HepG2 (cell line): Measurements from ENCODE around the gene CYP2A6. TPM values are rescaled to one million over a fixed set of nuclear protein-coding genes. Genes with fewer than 3 reads are reported as not detected.
A peak's percentile ranks its signal among the peaks of the same experiment; 100 is the strongest.

ENCODE experiments used
- ATAC-seq: fragments of 200-7000 bp; cut with Tn5 transposase; 3 replicates; pipeline ENCODE4 v1.9.1; 2020; ENCODE audit warnings: mild to moderate bottlenecking, moderate library complexity
- BruUV-seq: library from RNA; stranded (reverse); fragments of 400-500 nt; replicated peaks from 2 replicates; lab custom pipeline; 2021; lab: Mats Ljungman, UMichigan
- CTCF ChIA-PET: fragments of 300-600 bp; formaldehyde crosslinking; extraction: SDS; loops from one replicate; lab custom pipeline; 2021; ENCODE audit warnings: low total read pairs, inconsistent platforms, low intra/inter-chr PET ratio; lab: Yijun Ruan, JAX
- POLR2A ChIA-PET: fragments of 350-600 bp; sonication (Branson Sonifier 250); formaldehyde crosslinking; loops from one replicate; lab custom pipeline; 2020; ENCODE audit warnings: antibody characterized with exemption, inconsistent platforms; lab: Yijun Ruan, JAX
- DNase-seq: peaks from one replicate; pipeline ENCODE4 v3.0.0-alpha.2; 2015; ENCODE audit warnings: low spot score
- FAIRE-seq: peaks from 3 replicates; lab custom pipeline; 2011; peaks lifted over from hg19 to GRCh38; lab: Jason Lieb, UNC
- H2AFZ ChIP-seq: one replicate; pipeline ENCODE4 v1.6.1; 2011; ENCODE audit warnings: low read length, inconsistent platforms
- H3K27ac ChIP-seq: fragments of 300-600 bp; 3 replicates; pipeline ENCODE4 v1.8.0; 2011; ENCODE audit warnings: mixed run types, mild to moderate bottlenecking, mixed read lengths, low read length, inconsistent platforms; ENCODE audit not compliant: insufficient read depth; ENCODE audit errors: extremely low read length
- H3K27me3 ChIP-seq, 2 experiments: fragments of 200-600 bp in 1 of 2; 2 replicates in 1 of 2; 3 replicates in 1 of 2; pipeline versions ENCODE4 v1.6.0 to v1.8.0; 2011; ENCODE audit warnings: low read length in 2 of 2, mild to moderate bottlenecking in 2 of 2, moderate library complexity in 2 of 2, inconsistent platforms in 1 of 2; ENCODE audit not compliant: insufficient read depth in 2 of 2, control insufficient read depth in 1 of 2
- H3K36me3 ChIP-seq, 2 experiments: fragments of 200-600 bp in 1 of 2; replicated peaks in 1 of 2; 2 replicates in 1 of 2; 3 replicates in 1 of 2; pipeline versions ENCODE4 v1.5.1 to v1.8.0; 2011; ENCODE audit warnings: low read length in 2 of 2, inconsistent platforms in 1 of 2; ENCODE audit not compliant: insufficient read depth in 2 of 2, control insufficient read depth in 1 of 2
- H3K4me1 ChIP-seq: 2 replicates; pipeline ENCODE4 v1.5.1; 2012; ENCODE audit warnings: low read length, inconsistent platforms; ENCODE audit not compliant: insufficient read depth
- H3K4me2 ChIP-seq: 2 replicates; pipeline ENCODE4 v1.6.0; 2011; ENCODE audit warnings: low read depth, low read length, inconsistent platforms
- H3K4me3 ChIP-seq, 3 experiments: fragments of 200-600 bp in 1 of 3; sonication (generic), shearing (Covaris generic) in 1 of 3; replicated peaks in 1 of 3; 2 replicates each; pipeline ENCODE4 v1.5.1; 2011 to 2016; ENCODE audit warnings: low read length in 3 of 3, inconsistent platforms in 2 of 3, low read depth in 2 of 3, mild to moderate bottlenecking in 2 of 3, control low read depth in 1 of 3, mixed read lengths in 1 of 3; ENCODE audit not compliant: insufficient read depth in 1 of 3
- H3K79me2 ChIP-seq: one replicate; pipeline ENCODE4 v1.6.1; 2011; ENCODE audit warnings: low read length, inconsistent platforms; ENCODE audit not compliant: insufficient read depth
- H3K9ac ChIP-seq: 2 replicates; pipeline ENCODE4 v1.6.0; 2011; ENCODE audit warnings: mild to moderate bottlenecking, low read depth, low read length, inconsistent platforms; ENCODE audit not compliant: insufficient read depth
- H3K9me3 ChIP-seq: 2 replicates; pipeline ENCODE4 v1.5.1; 2012; ENCODE audit warnings: mild to moderate bottlenecking, low read length
- H4K20me1 ChIP-seq: 2 replicates; pipeline ENCODE4 v1.6.0; 2011; ENCODE audit warnings: inconsistent platforms, mild to moderate bottlenecking, low read length, moderate library complexity; ENCODE audit not compliant: insufficient read depth
- BATF2 ChIP-seq: sonication (generic); formaldehyde crosslinking; IDR thresholded peaks from 2 replicates; pipeline ENCODE4 v1.8.0; 2022; ENCODE audit warnings: mild to moderate bottlenecking, missing genetic modification reagents, moderate library complexity
- GABPA ChIP-seq, 2 experiments: IDR thresholded peaks; 2 replicates each; pipeline ENCODE4 v1.6.1; 2011 to 2016; ENCODE audit warnings: low read depth in 2 of 2, low read length in 1 of 2, missing biosample characterization in 1 of 2, missing genetic modification characterization in 1 of 2
- HNRNPUL1 ChIP-seq: fragments of 200-400 bp; formaldehyde crosslinking; IDR thresholded peaks from 2 replicates; pipeline ENCODE4 v1.6.1; 2017; ENCODE audit warnings: low read depth, mild to moderate bottlenecking, low read length, moderate library complexity
- JUND ChIP-seq: sonication (generic); formaldehyde crosslinking; IDR thresholded peaks from 2 replicates; pipeline ENCODE4 v1.8.0; 2022; ENCODE audit warnings: mild to moderate bottlenecking, missing genetic modification reagents
- WGBS: methylation state at CpG from one replicate; pipeline ENCODE4 v1.1.6; 2017; ENCODE audit warnings: low lambda C conversion rate; 5-methylcytosine and 5-hydroxymethylcytosine counted together
- in situ Hi-C: cut with HindIII; loops from 2 replicates; pipeline ENCODE4 v1.10.0; 2017; ENCODE audit warnings: low pct_unique_long_range_greater_than_20kb; ENCODE audit not compliant: extremely low pct_ligation_motif_present
- intact Hi-C: fragments of 100-400 bp; cut with micrococcal nuclease; formaldehyde crosslinking; loops from one replicate; pipeline ENCODE4 v1.10.0; 2022; ENCODE audit not compliant: unreplicated experiment
- polyA plus RNA-seq, 8 experiments: library from polyadenylated mRNA; depleted of rRNA in 3 of 8; stranded (reverse) in 7 of 8; unstranded in 1 of 8; fragments of >200 nt; fragmentation: Illumina TruSeq in 4 of 8; extraction: Trizol in 4 of 8; gene quantifications; 2 replicates each; pipeline versions ENCODE4 v1.2.1 to v1.2.3, GENCODE V29; 2011 to 2016; ENCODE audit warnings: low read depth in 4 of 8, missing spikeins in 1 of 8, mixed read lengths in 1 of 8; ENCODE audit not compliant: insufficient read depth in 1 of 8
- total RNA-seq, 5 experiments: library from RNA; depleted of rRNA; stranded (reverse); fragments of >200 nt; fragmentation: Illumina TruSeq; extraction: Trizol; gene quantifications; 2 replicates each; pipeline ENCODE4 v1.2.3, GENCODE V29; 2016; ENCODE audit warnings: low read depth in 1 of 5
- TF ChIP-seq, protein P1 (sequence below): sonication (generic); formaldehyde crosslinking; IDR thresholded peaks from 2 replicates; pipeline ENCODE4 v1.5.1; 2020; ENCODE audit warnings: missing genetic modification reagents, mild to moderate bottlenecking, borderline replicate concordance

The CYP2A6 gene
- total and polyA plus RNA-seq, 2 of the 13 experiments (the other 11 are each of a cell fraction or from before 2014, with no cell fraction given): not detected

DNA sequence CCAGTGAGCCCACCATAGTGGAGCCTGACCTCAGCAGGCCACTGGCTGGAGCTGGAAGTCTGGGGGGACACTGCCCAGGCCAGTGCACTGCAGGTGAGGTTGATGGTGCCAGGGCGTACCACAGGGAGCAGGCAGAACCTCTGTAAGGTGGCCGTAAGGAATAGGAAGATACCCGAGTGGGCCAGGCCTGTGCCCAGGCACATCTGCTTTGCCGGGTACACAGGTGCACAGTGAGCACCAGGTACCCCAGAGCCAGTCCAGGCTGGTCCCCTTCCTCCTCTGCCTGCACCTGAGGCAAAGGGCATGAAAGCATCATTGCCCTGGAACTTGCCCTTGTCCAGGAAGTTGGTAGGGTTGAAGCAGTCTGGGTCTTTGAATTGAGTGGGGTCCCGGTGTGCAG lies 41.8 kb downstream of the CYP2A6 start:
- FAIRE-seq (no peak), ATAC-seq (no peak), DNase-seq (no peak)
- no peak overlapping the region for H3K4me3 ChIP-seq
- H3K4me1 ChIP-seq: peaks cover 16% of the 10 kb centered on the region
- ChIA-PET CTCF (no interaction called here), POLR2A (interaction anchor here (2.5 to 3.1 kb wide), 2 partner anchors 10 to 31 kb away, joined by 10 to 21 read pairs; partner anchors contain the start of genes EGLN2 and RAB4B)
- intact Hi-C loops: loop anchor here (5.0 kb wide), 2 partner anchors 91 to 146 kb away; partner anchors contain the start of genes COQ8B and ITPKC
- H4K20me1 ChIP-seq: peaks cover 11% of the 10 kb centered on the region; the same call in 1 of the 2 replicates
- no TSS peak for BruUV-seq
- no peaks in the 10 kb centered on the region; a peak in 1 of 5 replicates for H3K27me3 ChIP-seq
- no peak overlapping the region for H3K9ac ChIP-seq
- no peak overlapping the region for H3K27ac ChIP-seq
- no peak overlapping the region for H3K4me2 ChIP-seq
- in situ Hi-C loops: loop anchor here (5.0 kb wide), 2 partner anchors 56 to 146 kb away; partner anchors contain the start of genes ACTMAP and SNRPA
- H2AFZ ChIP-seq: no peak overlapping the region
- TF ChIP-seq, protein P1, sequence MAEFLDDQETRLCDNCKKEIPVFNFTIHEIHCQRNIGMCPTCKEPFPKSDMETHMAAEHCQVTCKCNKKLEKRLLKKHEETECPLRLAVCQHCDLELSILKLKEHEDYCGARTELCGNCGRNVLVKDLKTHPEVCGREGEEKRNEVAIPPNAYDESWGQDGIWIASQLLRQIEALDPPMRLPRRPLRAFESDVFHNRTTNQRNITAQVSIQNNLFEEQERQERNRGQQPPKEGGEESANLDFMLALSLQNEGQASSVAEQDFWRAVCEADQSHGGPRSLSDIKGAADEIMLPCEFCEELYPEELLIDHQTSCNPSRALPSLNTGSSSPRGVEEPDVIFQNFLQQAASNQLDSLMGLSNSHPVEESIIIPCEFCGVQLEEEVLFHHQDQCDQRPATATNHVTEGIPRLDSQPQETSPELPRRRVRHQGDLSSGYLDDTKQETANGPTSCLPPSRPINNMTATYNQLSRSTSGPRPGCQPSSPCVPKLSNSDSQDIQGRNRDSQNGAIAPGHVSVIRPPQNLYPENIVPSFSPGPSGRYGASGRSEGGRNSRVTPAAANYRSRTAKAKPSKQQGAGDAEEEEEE (CRISPR knock-in tag): no peak
- no peak for TF ChIP-seq HNRNPUL1
- peak; percentile 16; the same call in 1 of the 2 replicates for TF ChIP-seq GABPA (IDR thresholded peaks at IDR 0.05; ENCODE audit: low read depth, low read length)
- TF ChIP-seq GABPA (CRISPR knock-in tag; IDR thresholded peaks at IDR 0.05; ENCODE audit: low read depth): no peak
- no peak for TF ChIP-seq JUND (CRISPR knock-in tag)
- no peak for TF ChIP-seq BATF2 (CRISPR knock-in tag)
- H3K9me3 ChIP-seq: no peaks in the 10 kb centered on the region
- peaks cover 12 to 29% of the 10 kb centered on the region in 2 experiments; a peak in 4 of 5 replicates for H3K36me3 ChIP-seq
- H3K79me2 ChIP-seq: peaks cover 9% of the 10 kb centered on the region
- 96% methylated on average over 5 of the region's 5 CpGs for WGBS
